ENCODE data around the gene ITGAL.

The ITGAL gene

DNA sequence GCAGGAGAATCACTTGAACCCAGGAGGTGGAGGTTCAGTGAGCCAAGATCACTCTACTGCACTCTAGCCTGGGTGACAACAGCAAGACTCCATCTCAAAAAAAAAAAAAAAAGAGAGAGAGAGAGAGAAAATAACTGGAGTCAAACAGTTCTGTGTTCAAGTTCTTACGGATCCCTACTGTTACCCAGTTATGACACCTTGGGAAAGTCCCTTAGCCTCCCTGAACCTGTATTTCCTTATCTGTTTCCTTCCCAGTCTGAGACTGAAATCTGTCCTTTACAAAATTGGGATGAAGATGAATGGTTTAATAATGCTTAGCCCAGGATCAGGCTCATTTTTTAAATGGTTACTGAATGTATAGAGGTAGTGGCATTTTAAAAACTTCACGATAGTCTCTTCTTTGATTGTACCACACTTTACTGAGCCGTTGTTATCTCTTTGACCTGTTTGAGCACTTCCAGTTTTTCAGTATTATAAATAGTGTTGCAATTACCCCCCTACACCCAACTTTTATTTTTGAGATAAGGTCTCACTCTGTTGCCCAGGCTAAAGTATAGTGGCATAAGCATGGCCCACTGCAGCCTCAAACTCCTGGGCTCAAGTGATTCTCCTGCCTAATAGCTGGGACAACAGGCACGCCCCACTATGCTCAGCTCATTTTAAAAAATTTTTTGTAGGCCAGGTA is 36.7 kb downstream of the ITGAL start:
- no peaks in the 10 kb centered on the region for H3K36me3 ChIP-seq
- TF ChIP-seq, protein P1, sequence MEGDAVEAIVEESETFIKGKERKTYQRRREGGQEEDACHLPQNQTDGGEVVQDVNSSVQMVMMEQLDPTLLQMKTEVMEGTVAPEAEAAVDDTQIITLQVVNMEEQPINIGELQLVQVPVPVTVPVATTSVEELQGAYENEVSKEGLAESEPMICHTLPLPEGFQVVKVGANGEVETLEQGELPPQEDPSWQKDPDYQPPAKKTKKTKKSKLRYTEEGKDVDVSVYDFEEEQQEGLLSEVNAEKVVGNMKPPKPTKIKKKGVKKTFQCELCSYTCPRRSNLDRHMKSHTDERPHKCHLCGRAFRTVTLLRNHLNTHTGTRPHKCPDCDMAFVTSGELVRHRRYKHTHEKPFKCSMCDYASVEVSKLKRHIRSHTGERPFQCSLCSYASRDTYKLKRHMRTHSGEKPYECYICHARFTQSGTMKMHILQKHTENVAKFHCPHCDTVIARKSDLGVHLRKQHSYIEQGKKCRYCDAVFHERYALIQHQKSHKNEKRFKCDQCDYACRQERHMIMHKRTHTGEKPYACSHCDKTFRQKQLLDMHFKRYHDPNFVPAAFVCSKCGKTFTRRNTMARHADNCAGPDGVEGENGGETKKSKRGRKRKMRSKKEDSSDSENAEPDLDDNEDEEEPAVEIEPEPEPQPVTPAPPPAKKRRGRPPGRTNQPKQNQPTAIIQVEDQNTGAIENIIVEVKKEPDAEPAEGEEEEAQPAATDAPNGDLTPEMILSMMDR (IDR thresholded peaks at IDR 0.05; ENCODE audit: low read depth, low read length) = no peak

DNA sequence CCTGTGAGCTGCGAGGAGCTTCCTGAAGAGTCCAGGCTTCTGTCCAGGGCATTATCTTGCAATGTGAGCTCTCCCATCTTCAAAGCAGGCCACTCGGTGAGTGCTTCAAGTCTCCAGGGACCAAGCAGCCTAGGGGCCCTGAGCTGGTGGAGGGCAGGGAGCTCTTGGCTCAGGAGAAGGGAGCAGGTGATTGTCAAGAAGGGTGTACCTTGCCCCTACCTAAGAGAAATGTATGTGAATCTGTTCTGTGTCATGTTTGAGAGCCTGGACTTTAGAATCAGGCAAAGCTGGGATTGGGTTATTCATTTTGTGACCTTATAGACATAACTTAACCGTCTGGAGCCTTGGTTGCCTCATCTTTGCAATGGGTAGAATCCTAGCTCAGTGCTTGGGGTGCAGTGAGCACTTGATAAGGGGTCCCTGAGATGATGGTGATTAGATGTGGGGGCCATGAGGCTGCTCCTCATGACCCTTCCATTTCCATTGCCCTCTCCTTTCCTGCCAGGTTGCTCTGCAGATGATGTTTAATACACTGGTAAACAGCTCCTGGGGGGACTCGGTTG is 37.9 kb downstream of the ITGAL start:
- H3K4me3 ChIP-seq (ENCODE audit: low read depth, low read length) = no peak overlapping the region
- H3K27me3 ChIP-seq = no peaks in the 10 kb centered on the region
- H3K9me3 ChIP-seq = peaks cover 4% of the 10 kb centered on the region
- no peaks in the 10 kb centered on the region for H3K4me1 ChIP-seq
- no peak for DNase-seq
- TF ChIP-seq, protein P1 (IDR thresholded peaks at IDR 0.05; ENCODE audit: low read depth, low read length) = no peak
- no peaks in the 10 kb centered on the region for H3K36me3 ChIP-seq

More for the DNA sequence above, 36.7 kb downstream of the ITGAL start:
- H3K9me3 ChIP-seq = peaks cover 4% of the 10 kb centered on the region
- no peak for DNase-seq
- no peaks in the 10 kb centered on the region for H3K4me1 ChIP-seq
- H3K27me3 ChIP-seq = no peaks in the 10 kb centered on the region
- H3K4me3 ChIP-seq (ENCODE audit: low read depth, low read length) = no peak overlapping the region

DNA sequence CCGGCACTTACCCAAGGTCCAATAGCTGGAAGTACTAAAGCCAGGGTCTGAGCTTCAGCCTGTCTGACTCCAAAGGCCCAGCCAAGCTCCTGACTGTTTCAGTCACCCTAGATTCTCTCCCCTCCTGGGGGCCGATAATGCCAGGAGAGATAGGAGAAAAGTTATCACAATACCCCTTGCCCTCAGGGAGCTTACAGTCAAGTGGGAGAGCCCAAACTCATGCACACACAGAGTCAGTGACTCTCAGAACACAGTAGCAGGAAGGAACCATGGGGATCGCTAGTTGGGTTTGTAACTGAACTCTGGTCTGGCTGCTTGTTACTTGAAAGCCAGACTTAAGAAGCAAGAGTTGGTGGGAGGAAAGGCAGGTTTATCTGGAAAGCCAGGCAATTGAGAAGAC is 39.0 kb downstream of the ITGAL start:
- no peaks in the 10 kb centered on the region for H3K36me3 ChIP-seq
- no peak overlapping the region for H3K4me3 ChIP-seq (ENCODE audit: low read depth, low read length)
- no peaks in the 10 kb centered on the region for H3K4me1 ChIP-seq
- no peak for DNase-seq
- H3K9me3 ChIP-seq = peaks cover 4% of the 10 kb centered on the region
- no peaks in the 10 kb centered on the region for H3K27me3 ChIP-seq
- TF ChIP-seq, protein P1 (IDR thresholded peaks at IDR 0.05; ENCODE audit: low read depth, low read length) = no peak

DNA sequence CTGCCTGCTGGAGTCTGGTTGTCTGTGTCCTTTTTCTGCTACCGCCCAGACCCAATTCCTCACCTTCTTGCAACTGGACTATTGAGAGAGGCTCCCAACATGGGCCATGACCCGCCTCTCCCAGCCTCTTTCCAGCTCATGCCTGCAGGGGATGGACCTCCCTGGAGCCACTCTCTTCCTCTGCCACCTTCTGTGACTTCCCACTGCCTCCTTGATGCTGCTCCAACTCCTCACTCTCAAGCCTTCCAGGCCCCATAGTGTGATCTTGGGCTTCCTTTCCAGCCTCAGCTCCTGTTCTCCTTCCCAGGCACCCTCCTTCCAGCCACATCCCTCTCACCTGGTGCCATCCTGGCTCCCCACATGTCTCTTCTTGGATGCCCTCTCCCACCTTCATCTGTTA is 42.7 kb downstream of the ITGAL start:
- Histone ChIP-seq H3K36me3 (no peaks in the 10 kb centered on the region), H3K4me1 (no peaks in the 10 kb centered on the region), H3K9me3 (peaks cover 4% of the 10 kb centered on the region), H3K4me3 (ENCODE audit: low read depth, low read length) (no peak overlapping the region), H3K27me3 (no peaks in the 10 kb centered on the region)
- no peak for DNase-seq
- TF ChIP-seq, protein P1 (IDR thresholded peaks at IDR 0.05; ENCODE audit: low read depth, low read length) = no peak

DNA sequence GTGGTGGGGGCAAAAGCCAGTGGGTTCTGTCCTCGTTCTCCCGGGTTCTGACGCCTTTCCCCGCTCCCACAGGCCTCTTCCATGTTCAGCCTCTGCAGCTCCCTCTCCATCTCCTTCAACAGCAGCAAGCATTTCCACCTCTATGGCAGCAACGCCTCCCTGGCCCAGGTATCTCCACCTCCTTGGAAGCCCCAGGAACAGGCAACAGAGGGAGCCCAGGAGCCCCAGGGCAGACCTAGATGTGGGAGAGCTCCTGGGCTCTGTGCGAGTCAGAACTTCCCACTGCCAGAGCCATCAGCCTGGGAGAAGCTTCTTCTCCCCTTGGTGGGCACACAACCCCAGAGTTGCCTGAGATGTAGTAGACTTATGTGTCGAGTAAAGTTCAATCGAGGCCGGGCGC is 46.0 kb downstream of the ITGAL start:
- H3K4me1 ChIP-seq = no peaks in the 10 kb centered on the region
- TF ChIP-seq, protein P1 (IDR thresholded peaks at IDR 0.05; ENCODE audit: low read depth, low read length) = no peak

More for the DNA sequence above, 46.0 kb downstream of the ITGAL start:
- Histone ChIP-seq H3K36me3 (no peaks in the 10 kb centered on the region), H3K27me3 (no peaks in the 10 kb centered on the region), H3K9me3 (no peaks in the 10 kb centered on the region), H3K4me3 (ENCODE audit: low read depth, low read length) (no peak overlapping the region)
- no peak for DNase-seq
